ENCODE data around the gene PCNX1. TPM values are rescaled to one million over a fixed set of nuclear protein-coding genes. Genes with fewer than 3 reads are reported as not detected.

PCNX1 gene
- total RNA-seq, 1 experiment from 2014 or later = 48.0 TPM

GRCh38 chr14:71113376-71113775, 206.1 kb downstream of the PCNX1 start:
- H2AK5ac ChIP-seq (ENCODE audit: insufficient read length, low read length) = no peak overlapping the region
- H3K27ac ChIP-seq (ENCODE audit: insufficient read length, low read depth, low read length) = no peak overlapping the region
- no peak overlapping the region for H2BK5ac ChIP-seq (ENCODE audit: insufficient read length, low read length)
- no peak overlapping the region for H2BK15ac ChIP-seq (ENCODE audit: low read depth, low read length)
- TF ChIP-seq CTCF (conservative IDR thresholded peaks at IDR 0.05) = no peak
- no peak overlapping the region for H2BK120ac ChIP-seq (ENCODE audit: low read depth, low read length, poor library complexity, severe bottlenecking)
- Mint-ChIP-seq H3K27me3 (ENCODE audit: low read depth) (no peaks in the 10 kb centered on the region), H3K36me3 (ENCODE audit: insufficient read depth in 1 of 3, low read depth in 3 of 3) (peaks cover 10 to 37% (median 18%) of the 10 kb centered on the region in 3 experiments; a peak in 6 of 7 replicates), H3K27ac (no peak overlapping the region), H3K4me1 (peaks cover 2 to 5% of the 10 kb centered on the region in 2 experiments; a peak in 1 of 4 replicates), H3K4me3 (no peak overlapping the region), H3K9me3 (no peaks in the 10 kb centered on the region)
- no peak overlapping the region for H4K91ac ChIP-seq (ENCODE audit: insufficient read length, low read depth, low read length)
- no peak overlapping the region for H3K18ac ChIP-seq (ENCODE audit: insufficient read length, low read depth, low read length)
- H3K4ac ChIP-seq (ENCODE audit: low read depth, low read length) = no peak overlapping the region
- H3K79me2 ChIP-seq (ENCODE audit: insufficient read depth, low read length) = no peaks in the 10 kb centered on the region
- H3K9ac ChIP-seq (ENCODE audit: extremely low read depth, insufficient read length, low read length) = no peak overlapping the region
- H3T11ph ChIP-seq (ENCODE audit: low read length) = no peak overlapping the region
- H3K14ac ChIP-seq (ENCODE audit: insufficient read depth, low read length) = no peak overlapping the region
- no peak overlapping the region for H4K8ac ChIP-seq (replicated peaks; ENCODE audit: insufficient read length, low read depth, low read length)
- H4K20me1 ChIP-seq (ENCODE audit: control insufficient read depth, insufficient read depth, insufficient read length) = no peaks in the 10 kb centered on the region
- no peak overlapping the region for H3K23ac ChIP-seq (ENCODE audit: insufficient read length, low read depth, low read length)
- H3K56ac ChIP-seq (ENCODE audit: insufficient read length, low read depth, low read length) = no peak overlapping the region
- no peak overlapping the region for H2BK12ac ChIP-seq (ENCODE audit: insufficient read length, low read depth, low read length)
- no peaks in the 10 kb centered on the region for H3K9me3 ChIP-seq (ENCODE audit: control insufficient read depth, low read depth, low read length)
- H3K4me1 ChIP-seq (ENCODE audit: insufficient read depth, low read length) = no peaks in the 10 kb centered on the region
- no peaks in the 10 kb centered on the region for H3K27me3 ChIP-seq (ENCODE audit: insufficient read depth, low read length)
- no peaks in the 10 kb centered on the region for H3K23me2 ChIP-seq (ENCODE audit: insufficient read length, low read depth, low read length, poor library complexity, severe bottlenecking)
- H2AFZ ChIP-seq (ENCODE audit: low read length) = no peak overlapping the region
- H3K79me1 ChIP-seq (ENCODE audit: insufficient read depth, low read depth, low read length, poor library complexity, severe bottlenecking) = no peaks in the 10 kb centered on the region
- no peak for DNase-seq
- H3K4me2 ChIP-seq (ENCODE audit: insufficient read depth, insufficient read length, low read length) = no peak overlapping the region
- no peak overlapping the region for H2BK20ac ChIP-seq (ENCODE audit: low read depth, low read length, poor library complexity, severe bottlenecking)
- H4K5ac ChIP-seq (ENCODE audit: insufficient read length, low read depth, low read length) = no peak overlapping the region

Measured in H9 (cell line).